H9 (cell line): Measurements from ENCODE around the gene CARS1. TPM values are rescaled to one million over a fixed set of nuclear protein-coding genes. Genes with fewer than 3 reads are reported as not detected.
A peak's percentile ranks its signal among the peaks of the same experiment; 100 is the strongest.

Experiments used
- DNase-seq: peaks from one replicate; pipeline ENCODE4 v3.0.0-alpha.2; 2017
- H2AFZ ChIP-seq: one replicate; pipeline ENCODE4 v1.6.1; 2013; ENCODE audit warnings: mild to moderate bottlenecking, low read length, control low read depth, moderate library complexity
- H2AK5ac ChIP-seq: 2 replicates; pipeline ENCODE4 v1.6.1; 2013; ENCODE audit warnings: low read length, control low read depth, mixed read lengths; ENCODE audit not compliant: insufficient read length
- H2BK120ac ChIP-seq: one replicate; pipeline ENCODE4 v1.6.1; 2013; ENCODE audit warnings: low read depth, mild to moderate bottlenecking, low read length, control low read depth, inconsistent platforms; ENCODE audit not compliant: poor library complexity, severe bottlenecking
- H2BK12ac ChIP-seq: 2 replicates; pipeline ENCODE4 v1.6.1; 2013; ENCODE audit warnings: low read length, control low read depth, mixed read lengths, low read depth; ENCODE audit not compliant: insufficient read length
- H2BK15ac ChIP-seq: 2 replicates; pipeline ENCODE4 v1.6.1; 2013; ENCODE audit warnings: low read depth, low read length, control low read depth
- H2BK20ac ChIP-seq: one replicate; pipeline ENCODE4 v1.6.1; 2013; ENCODE audit warnings: low read depth, mild to moderate bottlenecking, low read length, control low read depth, inconsistent platforms; ENCODE audit not compliant: poor library complexity, severe bottlenecking
- H2BK5ac ChIP-seq: 2 replicates; pipeline ENCODE4 v1.6.1; 2013; ENCODE audit warnings: low read length, control low read depth, mixed read lengths; ENCODE audit not compliant: insufficient read length
- H3K14ac ChIP-seq: 2 replicates; pipeline ENCODE4 v1.6.1; 2013; ENCODE audit warnings: low read length, control low read depth; ENCODE audit not compliant: insufficient read depth
- H3K18ac ChIP-seq: 2 replicates; pipeline ENCODE4 v1.6.1; 2013; ENCODE audit warnings: low read depth, mild to moderate bottlenecking, mixed read lengths, low read length, control low read depth; ENCODE audit not compliant: insufficient read length
- H3K23ac ChIP-seq: 2 replicates; pipeline ENCODE4 v1.6.1; 2013; ENCODE audit warnings: low read length, control low read depth, mixed read lengths, low read depth; ENCODE audit not compliant: insufficient read length
- H3K23me2 ChIP-seq: 2 replicates; pipeline ENCODE4 v1.6.1; 2013; ENCODE audit warnings: low read depth, mild to moderate bottlenecking, mixed read lengths, low read length, control low read depth; ENCODE audit not compliant: insufficient read length, poor library complexity, severe bottlenecking
- H3K27ac ChIP-seq: 2 replicates; pipeline ENCODE4 v1.5.1; 2013; ENCODE audit warnings: low read length, control low read depth, mixed read lengths, low read depth; ENCODE audit not compliant: insufficient read length
- H3K27me3 ChIP-seq: 2 replicates; pipeline ENCODE4 v1.6.1; 2013; ENCODE audit warnings: low read length, control low read depth, inconsistent platforms; ENCODE audit not compliant: insufficient read depth
- H3K4ac ChIP-seq: 2 replicates; pipeline ENCODE4 v1.6.1; 2013; ENCODE audit warnings: low read depth, mild to moderate bottlenecking, control low read depth, inconsistent platforms, low read length, moderate library complexity
- H3K4me1 ChIP-seq: 2 replicates; pipeline ENCODE4 v1.6.1; 2013; ENCODE audit warnings: low read length, control low read depth, inconsistent platforms; ENCODE audit not compliant: insufficient read depth
- H3K4me2 ChIP-seq: 2 replicates; pipeline ENCODE4 v1.6.1; 2013; ENCODE audit warnings: low read length, control low read depth, mixed read lengths; ENCODE audit not compliant: insufficient read length, insufficient read depth
- H3K56ac ChIP-seq: 2 replicates; pipeline ENCODE4 v1.6.1; 2013; ENCODE audit warnings: low read depth, mild to moderate bottlenecking, mixed read lengths, low read length, control low read depth; ENCODE audit not compliant: insufficient read length
- H3K79me1 ChIP-seq: 2 replicates; pipeline ENCODE4 v1.6.1; 2013; ENCODE audit warnings: low read depth, mild to moderate bottlenecking, moderate library complexity, low read length, control low read depth, inconsistent platforms; ENCODE audit not compliant: insufficient read depth, poor library complexity, severe bottlenecking
- H3K79me2 ChIP-seq: 2 replicates; pipeline ENCODE4 v1.6.1; 2013; ENCODE audit warnings: low read length, control low read depth, inconsistent platforms; ENCODE audit not compliant: insufficient read depth
- H3K9ac ChIP-seq: 2 replicates; pipeline ENCODE4 v1.6.1; 2013; ENCODE audit warnings: low read length, control low read depth, mixed read lengths; ENCODE audit not compliant: insufficient read length; ENCODE audit errors: extremely low read depth
- H3K9me3 ChIP-seq: one replicate; pipeline ENCODE4 v1.6.1; 2013; ENCODE audit warnings: low read depth, low read length, inconsistent platforms; ENCODE audit not compliant: control insufficient read depth
- H3T11ph ChIP-seq: one replicate; pipeline ENCODE4 v1.6.1; 2013; ENCODE audit warnings: mild to moderate bottlenecking, low read length, control low read depth, inconsistent platforms
- H4K20me1 ChIP-seq: one replicate; pipeline ENCODE4 v1.6.1; 2013; ENCODE audit not compliant: control insufficient read depth, insufficient read length, insufficient read depth
- H4K5ac ChIP-seq: 2 replicates; pipeline ENCODE4 v1.6.1; 2013; ENCODE audit warnings: low read depth, mild to moderate bottlenecking, mixed read lengths, low read length, control low read depth; ENCODE audit not compliant: insufficient read length
- H4K8ac ChIP-seq: replicated peaks from 2 replicates; pipeline ENCODE4 v1.6.1; 2013; ENCODE audit warnings: low read length, control low read depth, mixed read lengths, low read depth; ENCODE audit not compliant: insufficient read length
- H4K91ac ChIP-seq: 2 replicates; pipeline ENCODE4 v1.6.1; 2013; ENCODE audit warnings: low read depth, mild to moderate bottlenecking, moderate library complexity, mixed read lengths, low read length, control low read depth; ENCODE audit not compliant: insufficient read length
- H3K27ac Mint-ChIP-seq, 3 experiments: 2 replicates in 2 of 3; 3 replicates in 1 of 3; pipeline ENCODE4 v1.8.0; 2020 to 2021; ENCODE audit warnings: mixed read lengths in 3 of 3, mild to moderate bottlenecking in 1 of 3, moderate library complexity in 1 of 3
- H3K27me3 Mint-ChIP-seq: 2 replicates; pipeline ENCODE4 v1.8.0; 2021; ENCODE audit warnings: low read depth, mild to moderate bottlenecking, moderate library complexity, mixed read lengths
- H3K36me3 Mint-ChIP-seq, 3 experiments: 2 replicates in 2 of 3; 3 replicates in 1 of 3; pipeline ENCODE4 v1.8.0; 2020 to 2021; ENCODE audit warnings: low read depth in 3 of 3, mixed read lengths in 3 of 3; ENCODE audit not compliant: insufficient read depth in 1 of 3
- H3K4me1 Mint-ChIP-seq, 2 experiments: 2 replicates each; pipeline ENCODE4 v1.8.0; 2020; ENCODE audit warnings: mixed read lengths in 2 of 2
- H3K4me3 Mint-ChIP-seq, 2 experiments: 2 replicates in 1 of 2; 3 replicates in 1 of 2; pipeline ENCODE4 v1.8.0; 2020 to 2021; ENCODE audit warnings: mild to moderate bottlenecking in 2 of 2, mixed read lengths in 2 of 2, moderate library complexity in 1 of 2
- H3K9me3 Mint-ChIP-seq, 2 experiments: 2 replicates in 1 of 2; 3 replicates in 1 of 2; pipeline ENCODE4 v1.8.0; 2020; ENCODE audit warnings: mild to moderate bottlenecking in 2 of 2, mixed read lengths in 2 of 2, moderate library complexity in 1 of 2
- CTCF ChIP-seq: fragments of 200-600 bp; sonication (generic); conservative IDR thresholded peaks from 3 replicates; pipeline ENCODE4 v1.8.0; 2021; ENCODE audit warnings: antibody characterized with exemption, mild to moderate bottlenecking
- WGBS: extraction: QIAGEN DNeasy Blood & Tissue Kit; methylation state at CpG from one replicate; pipeline ENCODE4 v1.1.7; 2013; ENCODE audit warnings: missing lambda C conversion rate, low lambda C conversion rate, mixed read lengths; ENCODE audit not compliant: insufficient read length; ENCODE audit errors: extremely low coverage; 5-methylcytosine and 5-hydroxymethylcytosine counted together
- total RNA-seq: library from RNA; stranded (reverse); gene quantifications from 2 replicates; pipeline ENCODE4 v1.2.1, GENCODE V29; 2021

Gene CARS1
- total RNA-seq, 1 experiment from 2014 or later, result 92.3 TPM

GRCh38 chr11:3058753-3059664 is 1.8 kb upstream of the CARS1 start:
- Histone ChIP-seq H3K27ac (no peak overlapping the region), H2BK12ac (no peak overlapping the region), H3K79me2 (peaks cover 20% of the 10 kb centered on the region; the same call in 1 of the 2 replicates), H3K4me2 (no peak overlapping the region), H2AFZ (no peak overlapping the region), H3K23ac (no peak overlapping the region), H3K18ac (no peak overlapping the region), H2BK20ac (no peak overlapping the region), H3K14ac (no peak overlapping the region), H2BK120ac (no peak overlapping the region), H3K9me3 (no peaks in the 10 kb centered on the region), H2BK5ac (no peak overlapping the region), H4K8ac (no peak overlapping the region), H3K79me1 (peaks cover 4% of the 10 kb centered on the region), H4K91ac (no peak overlapping the region), H3K27me3 (no peaks in the 10 kb centered on the region), H2BK15ac (no peak overlapping the region), H2AK5ac (no peak overlapping the region), H3K56ac (no peak overlapping the region), H3K4me1 (no peaks in the 10 kb centered on the region; the same call in 1 of the 2 replicates), H3T11ph (no peak overlapping the region), H4K5ac (no peak overlapping the region), H3K9ac (no peak overlapping the region), H3K23me2 (peaks cover 5% of the 10 kb centered on the region), H3K4ac (no peak overlapping the region), H4K20me1 (no peaks in the 10 kb centered on the region)
- H3K4me1 Mint-ChIP-seq, result peaks cover 35 to 42% of the 10 kb centered on the region in 2 experiments
- peak overlapping the region in 1 of 2 experiments; percentile 58; a peak in 2 of 5 replicates for H3K4me3 Mint-ChIP-seq
- DNase-seq, result peak; percentile 71
- WGBS, result no CpG with 5 or more reads among the region's 13 CpGs
- H3K27me3 Mint-ChIP-seq, result no peaks in the 10 kb centered on the region; the same call in 1 of the 2 replicates
- peak; percentile 52 for TF ChIP-seq CTCF
- no peaks in the 10 kb centered on the region for H3K9me3 Mint-ChIP-seq
- peak overlapping the region in 1 of 3 experiments; percentile 39; a peak in 1 of 7 replicates for H3K27ac Mint-ChIP-seq
- H3K36me3 Mint-ChIP-seq, result peaks cover 8 to 15% (median 13%) of the 10 kb centered on the region in 3 experiments
